ENCODE results near the gene ATP1B4. TPM values are rescaled to one million over a fixed set of nuclear protein-coding genes. Genes with fewer than 3 reads are reported as not detected.

The ATP1B4 gene
- total RNA-seq, 3 donors from 2014 or later: not detected

GRCh38 chrX:120350450-120351138 lies 11.3 kb upstream of the ATP1B4 start:
- no peak for TF ChIP-seq CTCF (IDR thresholded peaks at IDR 0.05)
- Histone ChIP-seq H3K4me3 (no peak overlapping the region), H3K9me3 (no peaks in the 10 kb centered on the region), H3K36me3 (ENCODE audit: low read depth) (no peaks in the 10 kb centered on the region), H3K4me1 (ENCODE audit: low read depth) (no peaks in the 10 kb centered on the region)
- DNase-seq: no peak
- ATAC-seq: no peak
- intact Hi-C loops (cut with DNase I, micrococcal nuclease): no loop called here

- intact Hi-C loops (cut with DNase I, micrococcal nuclease): no loop called here
- Histone ChIP-seq H3K9me3 (no peaks in the 10 kb centered on the region), H3K36me3 (ENCODE audit: low read depth) (no peaks in the 10 kb centered on the region), H3K4me1 (ENCODE audit: low read depth) (no peaks in the 10 kb centered on the region), H3K4me3 (no peak overlapping the region)
- ATAC-seq: no peak
- no peak for TF ChIP-seq CTCF (IDR thresholded peaks at IDR 0.05)
- no peak for DNase-seq
These were observed 5.8 kb upstream of the ATP1B4 start for GRCh38 chrX:120356084-120356483.

GRCh38 chrX:120357186-120357585 lies 4.7 kb upstream of the ATP1B4 start:
- intact Hi-C loops (cut with DNase I, micrococcal nuclease): no loop called here
- no peaks in the 10 kb centered on the region for H3K4me1 ChIP-seq (ENCODE audit: low read depth)
- no peak for DNase-seq
- H3K4me3 ChIP-seq: no peak overlapping the region
- no peaks in the 10 kb centered on the region for H3K36me3 ChIP-seq (ENCODE audit: low read depth)
- TF ChIP-seq CTCF (IDR thresholded peaks at IDR 0.05): no peak
- no peak for ATAC-seq
- no peaks in the 10 kb centered on the region for H3K9me3 ChIP-seq

- intact Hi-C loops (cut with DNase I, micrococcal nuclease): no loop called here
- H3K4me3 ChIP-seq: no peak overlapping the region
- no peaks in the 10 kb centered on the region for H3K4me1 ChIP-seq (ENCODE audit: low read depth)
- DNase-seq: no peak
- no peak for ATAC-seq
- H3K36me3 ChIP-seq (ENCODE audit: low read depth): no peaks in the 10 kb centered on the region
- H3K9me3 ChIP-seq: no peaks in the 10 kb centered on the region
- no peak for TF ChIP-seq CTCF (IDR thresholded peaks at IDR 0.05)
These were observed 3.0 kb upstream of the ATP1B4 start for GRCh38 chrX:120358737-120359456.

- intact Hi-C loops (cut with DNase I, micrococcal nuclease): no loop called here
- ATAC-seq (peak; percentile 42), DNase-seq (peak; percentile 44 to 64 (median 54))
These were observed 3.4 kb downstream of the ATP1B4 start for GRCh38 chrX:120365320-120365719.

More at GRCh38 chrX:120365320-120365719, 3.4 kb downstream of the ATP1B4 start:
- Histone ChIP-seq H3K36me3 (ENCODE audit: low read depth) (no peaks in the 10 kb centered on the region), H3K9me3 (no peaks in the 10 kb centered on the region), H3K4me1 (ENCODE audit: low read depth) (no peaks in the 10 kb centered on the region), H3K4me3 (no peak overlapping the region)
- TF ChIP-seq CTCF (IDR thresholded peaks at IDR 0.05): no peak
